ENCODE measurements around the gene HBQ1. TPM values are rescaled to one million over a fixed set of nuclear protein-coding genes. Genes with fewer than 3 reads are reported as not detected.

Gene HBQ1
- total RNA-seq, 1 experiment from 2014 or later, result 3.5 TPM

- no peaks in the 10 kb centered on the region for H4K20me1 ChIP-seq (ENCODE audit: control insufficient read depth, insufficient read depth, insufficient read length)
- H3K27me3 ChIP-seq (ENCODE audit: insufficient read depth, low read length), result no peaks in the 10 kb centered on the region
- H3K4me2 ChIP-seq (ENCODE audit: insufficient read depth, insufficient read length, low read length), result no peak overlapping the region
- H2AK5ac ChIP-seq (ENCODE audit: insufficient read length, low read length), result no peak overlapping the region
- H3K79me1 ChIP-seq (ENCODE audit: insufficient read depth, low read depth, low read length, poor library complexity, severe bottlenecking), result peaks cover 4% of the 10 kb centered on the region
- no peak overlapping the region for H2BK12ac ChIP-seq (ENCODE audit: insufficient read length, low read depth, low read length)
- no peak overlapping the region for H3K23ac ChIP-seq (ENCODE audit: insufficient read length, low read depth, low read length)
- H3K23me2 ChIP-seq (ENCODE audit: insufficient read length, low read depth, low read length, poor library complexity, severe bottlenecking), result no peaks in the 10 kb centered on the region
- H3K79me2 ChIP-seq (ENCODE audit: insufficient read depth, low read length), result no peaks in the 10 kb centered on the region
- H2BK120ac ChIP-seq (ENCODE audit: low read depth, low read length, poor library complexity, severe bottlenecking), result no peak overlapping the region
- no peak overlapping the region for H3K14ac ChIP-seq (ENCODE audit: insufficient read depth, low read length)
- H3T11ph ChIP-seq (ENCODE audit: low read length), result no peak overlapping the region
- no peaks in the 10 kb centered on the region for H3K9me3 Mint-ChIP-seq
- 0 out of 7 replicates have a peak, but pooled peaks cover 0 to 2% (median 0%) of the 10 kb centered on the region in 3 experiments for H3K36me3 Mint-ChIP-seq (ENCODE audit: insufficient read depth in 1 of 3, low read depth in 3 of 3)
- H3K4me1 Mint-ChIP-seq, result peaks cover 0 to 2% of the 10 kb centered on the region in 2 experiments; a peak in 1 of 4 replicates
- H4K8ac ChIP-seq (replicated peaks; ENCODE audit: insufficient read length, low read depth, low read length), result no peak overlapping the region
- H2AFZ ChIP-seq (ENCODE audit: low read length), result no peak overlapping the region
- no peak overlapping the region for H3K4ac ChIP-seq (ENCODE audit: low read depth, low read length)
- H2BK15ac ChIP-seq (ENCODE audit: low read depth, low read length), result no peak overlapping the region
- H3K9me3 ChIP-seq (ENCODE audit: control insufficient read depth, low read depth, low read length), result no peaks in the 10 kb centered on the region
- TF ChIP-seq, protein P1, sequence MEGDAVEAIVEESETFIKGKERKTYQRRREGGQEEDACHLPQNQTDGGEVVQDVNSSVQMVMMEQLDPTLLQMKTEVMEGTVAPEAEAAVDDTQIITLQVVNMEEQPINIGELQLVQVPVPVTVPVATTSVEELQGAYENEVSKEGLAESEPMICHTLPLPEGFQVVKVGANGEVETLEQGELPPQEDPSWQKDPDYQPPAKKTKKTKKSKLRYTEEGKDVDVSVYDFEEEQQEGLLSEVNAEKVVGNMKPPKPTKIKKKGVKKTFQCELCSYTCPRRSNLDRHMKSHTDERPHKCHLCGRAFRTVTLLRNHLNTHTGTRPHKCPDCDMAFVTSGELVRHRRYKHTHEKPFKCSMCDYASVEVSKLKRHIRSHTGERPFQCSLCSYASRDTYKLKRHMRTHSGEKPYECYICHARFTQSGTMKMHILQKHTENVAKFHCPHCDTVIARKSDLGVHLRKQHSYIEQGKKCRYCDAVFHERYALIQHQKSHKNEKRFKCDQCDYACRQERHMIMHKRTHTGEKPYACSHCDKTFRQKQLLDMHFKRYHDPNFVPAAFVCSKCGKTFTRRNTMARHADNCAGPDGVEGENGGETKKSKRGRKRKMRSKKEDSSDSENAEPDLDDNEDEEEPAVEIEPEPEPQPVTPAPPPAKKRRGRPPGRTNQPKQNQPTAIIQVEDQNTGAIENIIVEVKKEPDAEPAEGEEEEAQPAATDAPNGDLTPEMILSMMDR (conservative IDR thresholded peaks at IDR 0.05), result no peak
- no peak overlapping the region for H3K4me3 Mint-ChIP-seq
- H3K27me3 Mint-ChIP-seq (ENCODE audit: low read depth), result no peaks in the 10 kb centered on the region
- H2BK20ac ChIP-seq (ENCODE audit: low read depth, low read length, poor library complexity, severe bottlenecking), result no peak overlapping the region
- no peak overlapping the region for H2BK5ac ChIP-seq (ENCODE audit: insufficient read length, low read length)
- WGBS (ENCODE audit: extremely low coverage, insufficient read length, low lambda C conversion rate), result no CpG with 5 or more reads among the region's 2 CpGs
- H3K9ac ChIP-seq (ENCODE audit: extremely low read depth, insufficient read length, low read length), result no peak overlapping the region
- no peak overlapping the region for H3K56ac ChIP-seq (ENCODE audit: insufficient read length, low read depth, low read length)
- H3K27ac Mint-ChIP-seq, result peak overlapping the region in 1 of 3 experiments; percentile 55; a peak in 1 of 7 replicates
- H3K27ac ChIP-seq (ENCODE audit: insufficient read length, low read depth, low read length), result no peak overlapping the region
- no peak overlapping the region for H4K91ac ChIP-seq (ENCODE audit: insufficient read length, low read depth, low read length)
- no peak for DNase-seq
- no peaks in the 10 kb centered on the region for H3K4me1 ChIP-seq (ENCODE audit: insufficient read depth, low read length)
- no peak overlapping the region for H3K18ac ChIP-seq (ENCODE audit: insufficient read length, low read depth, low read length)
- H4K5ac ChIP-seq (ENCODE audit: insufficient read length, low read depth, low read length), result no peak overlapping the region
These were observed 46.5 kb upstream of the HBQ1 start for GRCh38 chr16:133716-134115.
